Panc1 (cell line): ENCODE measurements around the gene B4GAT1. TPM values are rescaled to one million over a fixed set of nuclear protein-coding genes. Genes with fewer than 3 reads are reported as not detected.
"Not testable (repeated sequence)": the region's sequence is repeated elsewhere in the genome, so short reads cannot be mapped to it uniquely, and the experiment has no call there.

Source experiments
- ATAC-seq: fragments of 200-7000 bp; cut with Tn5 transposase; 2 replicates; pipeline ENCODE4 v1.9.1; 2020; ENCODE audit warnings: mild to moderate bottlenecking, moderate library complexity
- BruUV-seq: library from RNA; stranded (reverse); fragments of 400-500 nt; replicated peaks from 2 replicates; lab custom pipeline; 2021; lab: Mats Ljungman, UMichigan
- CTCF ChIA-PET: fragments of 300-600 bp; sonication (Branson Sonifier 250); formaldehyde crosslinking; loops from one replicate; lab custom pipeline; 2022; ENCODE audit warnings: antibody characterized with exemption; lab: Charles Lee
- POLR2A ChIA-PET: fragments of 300-600 bp; sonication (Branson Sonifier 250); formaldehyde crosslinking; loops from one replicate; lab custom pipeline; 2022; ENCODE audit warnings: antibody characterized with exemption; lab: Charles Lee
- DNase-seq: peaks from one replicate; pipeline ENCODE4 v3.0.0-alpha.2; 2010; ENCODE audit warnings: low read depth, low spot score
- H3K27ac ChIP-seq: 2 replicates; pipeline ENCODE4 v1.5.1; 2011; ENCODE audit warnings: mild to moderate bottlenecking, low read length, inconsistent platforms
- H3K27me3 ChIP-seq: fragments of 200-500 bp; sonication (Bioruptor generic); 2 replicates; pipeline ENCODE4 v1.6.0; 2014; ENCODE audit warnings: low read length, inconsistent platforms; ENCODE audit not compliant: control insufficient read depth, insufficient read depth
- H3K36me3 ChIP-seq: fragments of 200-500 bp; sonication (Bioruptor generic); 2 replicates; pipeline ENCODE4 v1.5.1; 2014; ENCODE audit warnings: inconsistent platforms, mild to moderate bottlenecking, low read length, moderate library complexity; ENCODE audit not compliant: control insufficient read depth, insufficient read depth
- H3K4me1 ChIP-seq: 2 replicates; pipeline ENCODE4 v1.5.1; 2011; ENCODE audit warnings: inconsistent platforms, mild to moderate bottlenecking, low read length, moderate library complexity; ENCODE audit not compliant: control insufficient read depth, insufficient read depth
- H3K4me3 ChIP-seq, 2 experiments: 2 replicates each; pipeline ENCODE4 v1.5.1; 2011 to 2012; ENCODE audit warnings: low read depth in 2 of 2, low read length in 2 of 2, mild to moderate bottlenecking in 2 of 2, inconsistent platforms in 1 of 2, moderate library complexity in 1 of 2
- H3K9me3 ChIP-seq: fragments of 200-500 bp; sonication (Bioruptor generic); 2 replicates; pipeline ENCODE4 v1.5.1; 2014; ENCODE audit warnings: low read depth, mild to moderate bottlenecking, inconsistent platforms, low read length, moderate library complexity; ENCODE audit not compliant: control insufficient read depth, insufficient read depth
- POLR2AphosphoS5 ChIP-seq: IDR thresholded peaks from 2 replicates; pipeline ENCODE4 v1.6.1; 2012; ENCODE audit warnings: mild to moderate bottlenecking, low read depth, low read length, moderate library complexity
- SIN3A ChIP-seq: IDR thresholded peaks from 2 replicates; pipeline ENCODE4 v1.6.1; 2012; ENCODE audit warnings: low read depth, mild to moderate bottlenecking, low read length, moderate library complexity, borderline replicate concordance; ENCODE audit not compliant: insufficient read depth
- in situ Hi-C: cut with HindIII; loops from 2 replicates; pipeline ENCODE4 v1.10.0; 2016; ENCODE audit warnings: low sequenced_read_pairs, low pct_unique_long_range_greater_than_20kb
- intact Hi-C: fragments of 100-400 bp; cut with micrococcal nuclease; formaldehyde crosslinking; loops from one replicate; pipeline ENCODE4 v1.10.0; 2022; ENCODE audit not compliant: unreplicated experiment
- total RNA-seq: library from RNA; stranded (reverse); gene quantifications from one replicate; pipeline ENCODE4 v1.2.1, GENCODE V29; 2021; ENCODE audit not compliant: unreplicated experiment
- TF ChIP-seq, protein P1 (sequence below): fragments of 450-650 bp; IDR thresholded peaks from 2 replicates; pipeline ENCODE4 v1.5.1; 2017; ENCODE audit warnings: mild to moderate bottlenecking

The B4GAT1 gene
- total RNA-seq, 1 experiment from 2014 or later = 29.3 TPM

DNA sequence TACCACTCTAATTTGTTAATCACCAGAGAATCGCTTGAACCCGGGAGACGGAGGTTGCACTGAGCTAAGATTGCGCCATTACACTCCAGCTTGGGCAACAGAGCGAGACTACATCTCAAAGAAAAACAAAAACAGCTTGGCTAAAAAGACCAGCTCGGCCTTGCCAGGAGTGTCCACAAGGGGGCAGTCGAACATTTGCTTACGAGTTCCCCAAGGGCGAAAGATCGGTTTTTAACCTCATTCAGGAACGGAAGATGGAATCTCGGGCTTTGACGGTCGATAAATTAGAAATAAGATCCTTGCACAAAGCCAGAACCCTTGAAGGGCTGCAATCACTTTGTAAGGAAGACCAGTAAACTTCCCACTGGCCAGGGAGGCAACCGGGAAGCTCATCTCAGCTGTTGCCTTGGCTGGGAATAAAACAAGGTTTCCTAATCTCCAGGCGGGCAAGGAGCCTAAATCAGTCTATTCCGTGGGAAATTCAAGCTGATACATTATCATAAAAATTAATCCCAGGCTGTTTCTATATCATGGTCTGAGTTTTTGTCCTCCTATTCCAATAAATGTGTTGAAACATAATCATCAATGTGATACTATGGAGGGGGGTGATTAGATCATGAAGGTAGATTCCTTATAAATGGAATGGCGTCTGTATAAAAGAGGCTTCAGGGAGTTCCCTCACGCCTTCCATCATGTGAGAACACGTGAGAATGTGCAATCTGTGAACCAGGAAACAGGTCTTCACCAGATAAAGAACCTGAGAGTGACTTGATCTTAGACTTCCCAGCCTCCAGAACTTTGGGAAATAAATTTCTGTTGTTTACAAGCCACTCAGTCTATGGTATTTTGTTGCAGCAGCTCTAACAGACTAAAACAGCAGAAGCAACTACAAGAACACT lies 39.0 kb upstream of the B4GAT1 start:
- DNase-seq (peak; percentile 81), ATAC-seq (peak; percentile 91)
- BruUV-seq = no TSS peak
- Histone ChIP-seq H3K27ac (peak overlapping the region; percentile 48; the same call in 1 of the 2 replicates), H3K4me3 (peak overlapping the region; percentile 24 to 40), H3K36me3 (no peaks in the 10 kb centered on the region), H3K27me3 (no peaks in the 10 kb centered on the region), H3K9me3 (no peaks in the 10 kb centered on the region), H3K4me1 (0 out of 2 replicates have a peak, but pooled peaks cover 5% of the 10 kb centered on the region)
- TF ChIP-seq, protein P1, sequence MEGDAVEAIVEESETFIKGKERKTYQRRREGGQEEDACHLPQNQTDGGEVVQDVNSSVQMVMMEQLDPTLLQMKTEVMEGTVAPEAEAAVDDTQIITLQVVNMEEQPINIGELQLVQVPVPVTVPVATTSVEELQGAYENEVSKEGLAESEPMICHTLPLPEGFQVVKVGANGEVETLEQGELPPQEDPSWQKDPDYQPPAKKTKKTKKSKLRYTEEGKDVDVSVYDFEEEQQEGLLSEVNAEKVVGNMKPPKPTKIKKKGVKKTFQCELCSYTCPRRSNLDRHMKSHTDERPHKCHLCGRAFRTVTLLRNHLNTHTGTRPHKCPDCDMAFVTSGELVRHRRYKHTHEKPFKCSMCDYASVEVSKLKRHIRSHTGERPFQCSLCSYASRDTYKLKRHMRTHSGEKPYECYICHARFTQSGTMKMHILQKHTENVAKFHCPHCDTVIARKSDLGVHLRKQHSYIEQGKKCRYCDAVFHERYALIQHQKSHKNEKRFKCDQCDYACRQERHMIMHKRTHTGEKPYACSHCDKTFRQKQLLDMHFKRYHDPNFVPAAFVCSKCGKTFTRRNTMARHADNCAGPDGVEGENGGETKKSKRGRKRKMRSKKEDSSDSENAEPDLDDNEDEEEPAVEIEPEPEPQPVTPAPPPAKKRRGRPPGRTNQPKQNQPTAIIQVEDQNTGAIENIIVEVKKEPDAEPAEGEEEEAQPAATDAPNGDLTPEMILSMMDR = peak; percentile 97
- TF ChIP-seq SIN3A = no peak
- TF ChIP-seq POLR2AphosphoS5 = no peak
- in situ Hi-C loops (no loop called here), intact Hi-C loops (no loop called here)
- CTCF ChIA-PET = interaction anchor here (0.6 to 2.0 kb wide), 16 partner anchors 8 to 818 kb away, joined by 3 to 12 read pairs (median 6); partner anchors contain the start of genes MRPL11 and NPAS4
- POLR2A ChIA-PET = interaction anchor here (0.6 kb wide), 1 partner anchor 1221 kb away, joined by 5 read pairs; no protein-coding TSS in a partner anchor

DNA sequence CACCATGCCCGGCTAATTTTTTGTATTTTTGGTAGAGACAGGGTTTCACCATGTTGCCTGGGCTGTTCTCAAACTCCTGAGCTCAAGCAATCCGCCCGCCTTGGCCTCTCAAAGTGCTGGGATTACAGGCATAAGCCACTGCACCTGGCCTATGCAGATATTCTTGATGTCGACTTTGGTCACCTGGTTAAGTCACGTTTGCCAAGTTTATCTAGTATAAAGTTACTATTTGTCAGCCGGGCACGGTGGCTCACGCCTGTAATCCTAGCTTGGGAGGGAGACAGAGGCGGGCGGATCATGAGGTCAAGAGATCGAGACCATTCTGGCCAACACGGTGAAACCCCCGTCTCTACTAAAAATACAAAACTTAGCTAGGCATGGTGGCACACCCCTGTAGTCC lies 36.9 kb upstream of the B4GAT1 start:
- H3K27me3 ChIP-seq, H3K4me1 ChIP-seq, BruUV-seq, H3K27ac ChIP-seq, H3K36me3 ChIP-seq, ATAC-seq, DNase-seq, H3K4me3 ChIP-seq, intact Hi-C loops, H3K9me3 ChIP-seq, in situ Hi-C loops, POLR2A ChIA-PET: not testable (repeated sequence)
- CTCF ChIA-PET = interaction anchor here (0.8 to 1.2 kb wide), 2 partner anchors 9 to 21 kb away, joined by 3 to 4 read pairs; no protein-coding TSS in a partner anchor

DNA sequence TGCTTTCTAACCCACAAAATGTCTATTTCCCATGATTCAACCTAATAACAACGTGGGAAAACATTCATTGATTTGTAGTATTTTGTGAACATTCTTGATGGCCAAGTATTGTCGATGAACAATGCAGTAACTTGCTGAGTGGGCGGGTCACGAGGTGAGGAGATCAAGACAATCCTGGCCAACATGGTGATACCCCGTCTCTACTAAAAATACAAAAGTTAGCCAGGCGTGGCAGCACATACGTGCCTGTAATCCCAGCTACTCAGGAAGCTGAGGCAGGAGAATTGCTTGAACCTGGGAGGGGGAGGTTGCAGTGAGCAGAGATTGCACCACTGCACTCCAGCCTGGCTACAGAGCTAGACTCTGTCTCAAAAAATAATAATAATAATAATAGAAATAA lies 32.8 kb upstream of the B4GAT1 start:
- H3K4me1 ChIP-seq, in situ Hi-C loops, H3K36me3 ChIP-seq, BruUV-seq, H3K9me3 ChIP-seq, H3K4me3 ChIP-seq, intact Hi-C loops, DNase-seq, H3K27me3 ChIP-seq, H3K27ac ChIP-seq: not testable (repeated sequence)
- ATAC-seq = 0 out of 2 replicates have a peak, but pooled peaks have one; percentile 64
- CTCF ChIA-PET = interaction anchor here (0.6 to 1.0 kb wide), 2 partner anchors 9 to 75 kb away, joined by 3 to 5 read pairs; no protein-coding TSS in a partner anchor
- POLR2A ChIA-PET = interaction anchor here (0.6 kb wide), 2 partner anchors 83 to 888 kb away, joined by 4 to 9 read pairs; no protein-coding TSS in a partner anchor

DNA sequence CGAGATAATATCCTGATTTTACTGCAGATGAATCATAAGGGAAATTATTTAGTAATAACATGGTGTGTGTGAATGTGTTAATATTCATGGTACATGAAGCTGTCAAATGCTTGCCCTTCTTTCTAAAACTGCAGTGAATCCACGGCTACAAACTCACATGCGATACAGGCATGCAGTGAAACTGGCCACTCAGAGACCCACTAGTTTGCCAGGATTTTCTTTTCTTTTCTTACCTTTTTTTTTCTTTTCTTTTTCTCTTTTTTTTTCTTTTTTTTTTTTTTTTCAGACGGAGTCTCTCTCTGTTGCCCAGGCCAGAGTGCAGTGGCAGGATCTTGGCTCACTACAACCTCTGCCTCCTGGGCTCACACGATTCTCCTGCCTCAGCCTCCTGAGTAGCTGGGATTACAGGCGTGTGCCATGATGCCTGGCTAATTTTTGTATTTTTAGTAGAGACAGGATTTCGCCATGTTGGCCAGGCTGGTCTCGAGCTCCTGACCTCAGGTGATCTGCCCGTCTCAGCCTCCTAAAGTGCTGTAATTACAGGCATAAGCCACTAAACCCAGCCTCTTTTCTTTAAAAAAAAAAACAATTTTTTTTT lies 26.4 kb upstream of the B4GAT1 start:
- DNase-seq, ATAC-seq, H3K9me3 ChIP-seq, H3K27me3 ChIP-seq, H3K27ac ChIP-seq, CTCF ChIA-PET, H3K4me3 ChIP-seq, intact Hi-C loops, BruUV-seq, POLR2A ChIA-PET, in situ Hi-C loops, H3K36me3 ChIP-seq: not testable (repeated sequence)
- H3K4me1 ChIP-seq = peaks cover 15% of the 10 kb centered on the region; the same call in 1 of the 2 replicates
